CD4-positive, alpha-beta memory T cell (primary cell): ENCODE data around the gene ZNF609. TPM values are rescaled to one million over a fixed set of nuclear protein-coding genes. Genes with fewer than 3 reads are reported as not detected.

Experiments used
- CTCF ChIA-PET: fragments of 350-600 bp; sonication (Branson Sonifier 250); formaldehyde crosslinking; loops from one replicate; lab custom pipeline; 2021; ENCODE audit warnings: inconsistent platforms; ENCODE audit not compliant: partially characterized antibody; lab: Charles Lee
- POLR2A ChIA-PET: fragments of 350-600 bp; sonication (Branson Sonifier 250); formaldehyde crosslinking; loops from one replicate; lab custom pipeline; 2021; ENCODE audit not compliant: partially characterized antibody; lab: Charles Lee
- DNase-seq, 5 donors: peaks; one replicate each; pipeline versions ENCODE4 v3.0.0 to v3.0.0-alpha.2; 2020 to 2022; ENCODE audit warnings: mixed read lengths in 1 of 5
- H3K27ac ChIP-seq: one replicate; pipeline ENCODE4 v1.7.0; 2013; ENCODE audit warnings: low read depth, low read length
- H3K27me3 ChIP-seq: 2 replicates; pipeline ENCODE4 v1.7.0; 2013; ENCODE audit warnings: mild to moderate bottlenecking, low read length, moderate library complexity; ENCODE audit not compliant: insufficient read depth
- H3K36me3 ChIP-seq: 2 replicates; pipeline ENCODE4 v1.7.0; 2013; ENCODE audit warnings: mild to moderate bottlenecking, low read length, moderate library complexity; ENCODE audit not compliant: insufficient read depth
- H3K4me1 ChIP-seq: 2 replicates; pipeline ENCODE4 v1.7.0; 2013; ENCODE audit warnings: mild to moderate bottlenecking, low read length, moderate library complexity; ENCODE audit not compliant: insufficient read depth
- H3K4me3 ChIP-seq, 2 donors: one replicate each; pipeline ENCODE4 v1.7.0; 2013; ENCODE audit warnings: low read length in 2 of 2, mild to moderate bottlenecking in 1 of 2
- H3K9me3 ChIP-seq, 2 donors: one replicate each; pipeline ENCODE4 v1.7.0; 2013; ENCODE audit warnings: low read length in 2 of 2, control low read depth in 1 of 2; ENCODE audit not compliant: control insufficient read depth in 1 of 2
- H3K27ac Mint-ChIP-seq, 7 donors: one replicate each; pipeline ENCODE4 v1.8.0; 2020 to 2021; ENCODE audit warnings: mixed read lengths in 7 of 7, mild to moderate bottlenecking in 6 of 7, inconsistent platforms in 3 of 7, moderate library complexity in 3 of 7
- H3K27me3 Mint-ChIP-seq, 2 donors: one replicate each; pipeline ENCODE4 v1.8.0; 2020 to 2021; ENCODE audit warnings: mixed read lengths in 2 of 2
- H3K36me3 Mint-ChIP-seq, 2 donors: one replicate each; pipeline ENCODE4 v1.8.0; 2020 to 2021; ENCODE audit warnings: mixed read lengths in 2 of 2, inconsistent platforms in 1 of 2, mild to moderate bottlenecking in 1 of 2
- H3K4me1 Mint-ChIP-seq, 4 donors: one replicate each; pipeline ENCODE4 v1.8.0; 2020 to 2021; ENCODE audit warnings: mixed read lengths in 4 of 4, mild to moderate bottlenecking in 1 of 4
- H3K4me3 Mint-ChIP-seq, 8 donors: one replicate each; pipeline ENCODE4 v1.8.0; 2020 to 2021; ENCODE audit warnings: mixed read lengths in 8 of 8, mild to moderate bottlenecking in 7 of 8, moderate library complexity in 6 of 8, inconsistent platforms in 3 of 8
- H3K9me3 Mint-ChIP-seq, 8 donors: one replicate each; pipeline ENCODE4 v1.8.0; 2020 to 2021; ENCODE audit warnings: mixed read lengths in 8 of 8, mild to moderate bottlenecking in 5 of 8, inconsistent platforms in 3 of 8, moderate library complexity in 1 of 8
- intact Hi-C: fragments of 100-400 bp; cut with micrococcal nuclease; formaldehyde crosslinking; loops from one replicate; pipeline ENCODE4 v1.15.1; 2023
- polyA plus RNA-seq, 2 donors: library from polyadenylated mRNA; unstranded; fragments of 300-500 nt; fragmentation: Illumina TruSeq; gene quantifications; one replicate each; pipeline ENCODE4 v1.2.3, GENCODE V29; 2021
- total RNA-seq, 2 experiments: library from RNA; stranded (reverse); gene quantifications; one replicate each; pipeline ENCODE4 v1.2.3, GENCODE V29; 2021

Gene ZNF609
- total and polyA plus RNA-seq, 4 experiments from 2014 or later: 1.4 to 56.9 (median 35.1) TPM

GRCh38 chr15:64693134-64693533, 232.8 kb downstream of the ZNF609 start:
- H3K4me3 ChIP-seq: no peak overlapping the region
- H3K9me3 ChIP-seq: no peaks in the 10 kb centered on the region
- Mint-ChIP-seq H3K9me3 (peaks cover 0 to 3% (median 0%) of the 10 kb centered on the region in 8 donors), H3K27ac (peak overlapping the region in 3 of 7 donors; percentile 53 to 87 (median 59)), H3K36me3 (peaks cover 16 to 43% of the 10 kb centered on the region in 2 donors), H3K27me3 (no peaks in the 10 kb centered on the region), H3K4me3 (no peak overlapping the region), H3K4me1 (peaks cover 6 to 22% (median 19%) of the 10 kb centered on the region in 4 donors)
- H3K36me3 ChIP-seq: peaks cover 27% of the 10 kb centered on the region
- intact Hi-C loops: no loop called here
- CTCF ChIA-PET: interaction anchor here (25.2 kb wide), 1 partner anchor 34 kb away, joined by 509 read pairs; no protein-coding TSS in a partner anchor
- no peak for DNase-seq
- POLR2A ChIA-PET: interaction anchor here (0.8 kb wide), 1 partner anchor 23 kb away, joined by 4 read pairs; no protein-coding TSS in a partner anchor
- peaks cover 11% of the 10 kb centered on the region for H3K4me1 ChIP-seq
- H3K27me3 ChIP-seq: no peaks in the 10 kb centered on the region
- H3K27ac ChIP-seq: no peak overlapping the region

GRCh38 chr15:64694816-64695215, 234.4 kb downstream of the ZNF609 start:
- no peak overlapping the region for H3K4me3 ChIP-seq
- H3K9me3 Mint-ChIP-seq: no peaks in the 10 kb centered on the region
- ChIA-PET POLR2A (interaction anchor here (0.6 kb wide), 1 partner anchor 9 kb away, joined by 3 read pairs; no protein-coding TSS in a partner anchor), CTCF (interaction anchor here (3.0 to 25.2 kb wide), 2 partner anchors 8 to 32 kb away, joined by 21 to 509 read pairs; no protein-coding TSS in a partner anchor)
- H3K36me3 Mint-ChIP-seq: peaks cover 9 to 33% of the 10 kb centered on the region in 2 donors
- intact Hi-C loops: no loop called here
- H3K36me3 ChIP-seq: peaks cover 14% of the 10 kb centered on the region
- H3K4me1 ChIP-seq: peaks cover 28% of the 10 kb centered on the region
- peak overlapping the region in 2 of 7 donors; percentile 8 to 74 for H3K27ac Mint-ChIP-seq
- H3K27ac ChIP-seq: no peak overlapping the region
- no peak overlapping the region for H3K4me3 Mint-ChIP-seq
- no peak for DNase-seq
- peaks cover 20 to 39% (median 35%) of the 10 kb centered on the region in 4 donors for H3K4me1 Mint-ChIP-seq
- H3K9me3 ChIP-seq: no peaks in the 10 kb centered on the region
- no peaks in the 10 kb centered on the region for H3K27me3 ChIP-seq
- no peaks in the 10 kb centered on the region for H3K27me3 Mint-ChIP-seq

- no peak overlapping the region for H3K4me3 ChIP-seq
- POLR2A ChIA-PET: no interaction called here
- H3K36me3 ChIP-seq: peaks cover 7% of the 10 kb centered on the region
- H3K9me3 ChIP-seq: no peaks in the 10 kb centered on the region
- Mint-ChIP-seq H3K4me3 (peak overlapping the region in 1 of 8 donors; percentile 13), H3K9me3 (no peaks in the 10 kb centered on the region), H3K4me1 (peaks cover 26 to 47% (median 42%) of the 10 kb centered on the region in 4 donors), H3K27ac (peak overlapping the region in 4 of 7 donors; percentile 4 to 64 (median 52)), H3K36me3 (peaks cover 7 to 29% of the 10 kb centered on the region in 2 donors), H3K27me3 (no peaks in the 10 kb centered on the region)
- CTCF ChIA-PET: interaction anchor here (2.3 to 25.2 kb wide), 3 partner anchors 9 to 31 kb away, joined by 5 to 509 read pairs (median 21); no protein-coding TSS in a partner anchor
- no peaks in the 10 kb centered on the region for H3K27me3 ChIP-seq
- no peak overlapping the region for H3K27ac ChIP-seq
- no peak for DNase-seq
- H3K4me1 ChIP-seq: peaks cover 36% of the 10 kb centered on the region
- intact Hi-C loops: no loop called here
These were observed 235.2 kb downstream of the ZNF609 start for GRCh38 chr15:64695561-64695992.

- Mint-ChIP-seq H3K9me3 (no peaks in the 10 kb centered on the region), H3K4me1 (peaks cover 34 to 52% (median 48%) of the 10 kb centered on the region in 4 donors), H3K27ac (peak overlapping the region in 2 of 7 donors; percentile 4 to 70), H3K36me3 (peaks cover 4 to 23% of the 10 kb centered on the region in 2 donors), H3K27me3 (no peaks in the 10 kb centered on the region), H3K4me3 (no peak overlapping the region)
- no peaks in the 10 kb centered on the region for H3K27me3 ChIP-seq
- DNase-seq: no peak
- ChIA-PET CTCF (interaction anchor here (1.7 to 25.2 kb wide), 4 partner anchors 10 to 31 kb away, joined by 4 to 509 read pairs (median 13); no protein-coding TSS in a partner anchor), POLR2A (no interaction called here)
- H3K4me1 ChIP-seq: peaks cover 45% of the 10 kb centered on the region
- no peaks in the 10 kb centered on the region for H3K9me3 ChIP-seq
- intact Hi-C loops: no loop called here
- H3K36me3 ChIP-seq: no peaks in the 10 kb centered on the region
- H3K27ac ChIP-seq: no peak overlapping the region
- no peak overlapping the region for H3K4me3 ChIP-seq
These were observed 236.1 kb downstream of the ZNF609 start for GRCh38 chr15:64696481-64696880.

GRCh38 chr15:64697911-64698369, 237.6 kb downstream of the ZNF609 start:
- DNase-seq: no peak
- Histone ChIP-seq H3K4me1 (peaks cover 57% of the 10 kb centered on the region), H3K27ac (no peak overlapping the region), H3K4me3 (no peak overlapping the region), H3K9me3 (no peaks in the 10 kb centered on the region), H3K27me3 (no peaks in the 10 kb centered on the region), H3K36me3 (no peaks in the 10 kb centered on the region)
- CTCF ChIA-PET: interaction anchor here (0.5 to 25.2 kb wide), 9 partner anchors 9 to 578 kb away, joined by 3 to 509 read pairs (median 4); no protein-coding TSS in a partner anchor
- peaks cover 44 to 62% (median 56%) of the 10 kb centered on the region in 4 donors for H3K4me1 Mint-ChIP-seq
- intact Hi-C loops: no loop called here
- H3K36me3 Mint-ChIP-seq: peaks cover 2 to 20% of the 10 kb centered on the region in 2 donors
- H3K9me3 Mint-ChIP-seq: no peaks in the 10 kb centered on the region
- peak overlapping the region in 2 of 8 donors; percentile 7 to 13 for H3K4me3 Mint-ChIP-seq
- peak overlapping the region; percentile 41 to 86 (median 73) for H3K27ac Mint-ChIP-seq
- no peaks in the 10 kb centered on the region for H3K27me3 Mint-ChIP-seq
- POLR2A ChIA-PET: interaction anchor here (0.7 to 1.2 kb wide), 3 partner anchors 11 to 535 kb away, joined by 3 to 4 read pairs (median 3); partner anchors contain the start of gene SPG21

GRCh38 chr15:64698823-64699222, 238.4 kb downstream of the ZNF609 start:
- DNase-seq: no peak
- H3K36me3 ChIP-seq: no peaks in the 10 kb centered on the region
- Mint-ChIP-seq H3K36me3 (peaks cover 0 to 14% of the 10 kb centered on the region in 2 donors), H3K9me3 (peaks cover 0 to 1% (median 0%) of the 10 kb centered on the region in 8 donors), H3K4me1 (peaks cover 52 to 69% (median 61%) of the 10 kb centered on the region in 4 donors), H3K27me3 (no peaks in the 10 kb centered on the region), H3K27ac (peak overlapping the region; percentile 41 to 86 (median 73)), H3K4me3 (peak overlapping the region in 6 of 8 donors; percentile 10 to 60 (median 28))
- H3K27ac ChIP-seq: no peak overlapping the region
- no peaks in the 10 kb centered on the region for H3K9me3 ChIP-seq
- no peak overlapping the region for H3K4me3 ChIP-seq
- no peaks in the 10 kb centered on the region for H3K27me3 ChIP-seq
- H3K4me1 ChIP-seq: peaks cover 61% of the 10 kb centered on the region
- POLR2A ChIA-PET: interaction anchor here (0.7 kb wide), 1 partner anchor 536 kb away, joined by 3 read pairs; no protein-coding TSS in a partner anchor
- CTCF ChIA-PET: interaction anchor here (1.0 to 25.2 kb wide), 4 partner anchors 9 to 28 kb away, joined by 3 to 509 read pairs (median 14); no protein-coding TSS in a partner anchor
- intact Hi-C loops: no loop called here
